ENCODE data around the gene PYY.
"Not testable (repeated sequence)": the region's sequence is repeated elsewhere in the genome, so short reads cannot be mapped to it uniquely, and the experiment has no call there.

Gene PYY

GRCh38 chr17:43945074-43945829, 8.5 kb downstream of the PYY start:
- DNase-seq (ENCODE audit: low read depth): no peak

GRCh38 chr17:43942051-43942685, 11.6 kb downstream of the PYY start, which contains the start of gene PPY:
PPY (minus strand) TSS chr17:43942476; CDS start chr17:43941654, 822 bp downstream.
- DNase-seq (ENCODE audit: low read depth): no peak

- DNase-seq (ENCODE audit: low read depth): no peak
Measured at GRCh38 chr17:43940630-43941029, 13.1 kb downstream of the PYY start.

GRCh38 chr17:43939886-43940285, 13.9 kb downstream of the PYY start:
- DNase-seq (ENCODE audit: low read depth): no peak

- not testable (repeated sequence) for DNase-seq (ENCODE audit: low read depth)
Measured at GRCh38 chr17:43939452-43939851, 14.3 kb downstream of the PYY start.

GRCh38 chr17:43938838-43939182, 14.9 kb downstream of the PYY start:
- DNase-seq (ENCODE audit: low read depth): no peak

- no peak for DNase-seq (ENCODE audit: low read depth)
Measured at GRCh38 chr17:43936434-43936833, 17.3 kb downstream of the PYY start.

GRCh38 chr17:43935926-43936261, 17.8 kb downstream of the PYY start:
- DNase-seq (ENCODE audit: low read depth): no peak

GRCh38 chr17:43935204-43935925, 18.4 kb downstream of the PYY start:
- DNase-seq (ENCODE audit: low read depth): no peak

GRCh38 chr17:43932923-43933322, 20.8 kb downstream of the PYY start:
- no peak for DNase-seq (ENCODE audit: low read depth)

- DNase-seq (ENCODE audit: low read depth): no peak
Measured at GRCh38 chr17:43932357-43932756, 21.4 kb downstream of the PYY start.

- no peak for DNase-seq (ENCODE audit: low read depth)
Measured at GRCh38 chr17:43931062-43931571, 22.6 kb downstream of the PYY start.

GRCh38 chr17:43928609-43929008, 25.1 kb downstream of the PYY start:
- no peak for DNase-seq (ENCODE audit: low read depth)

GRCh38 chr17:43927929-43928328, 25.8 kb downstream of the PYY start:
- not testable (repeated sequence) for DNase-seq (ENCODE audit: low read depth)

- no peak for DNase-seq (ENCODE audit: low read depth)
Measured at GRCh38 chr17:43927060-43927864, 26.5 kb downstream of the PYY start.

- DNase-seq (ENCODE audit: low read depth): no peak
Measured at GRCh38 chr17:43924558-43924957, 29.2 kb downstream of the PYY start.

GRCh38 chr17:43920500-43921095, 33.1 kb downstream of the PYY start:
- no peak for DNase-seq (ENCODE audit: low read depth)

GRCh38 chr17:43918026-43918389, 35.7 kb downstream of the PYY start:
- DNase-seq (ENCODE audit: low read depth): no peak

GRCh38 chr17:43917348-43918025, 36.3 kb downstream of the PYY start:
- DNase-seq (ENCODE audit: low read depth): peak; percentile 31

GRCh38 chr17:43917016-43917347, 36.8 kb downstream of the PYY start:
- no peak for DNase-seq (ENCODE audit: low read depth)

- DNase-seq (ENCODE audit: low read depth): no peak
Measured at GRCh38 chr17:43916385-43916784, 37.4 kb downstream of the PYY start.
